Cerebellar cortex (tissue), 1 donor: Measurements from ENCODE around the gene CA9.

Experiments
- DNase-seq: peaks from one replicate; pipeline ENCODE4 v3.0.0-alpha.2; 2015; ENCODE audit warnings: low spot score

Gene CA9

DNA sequence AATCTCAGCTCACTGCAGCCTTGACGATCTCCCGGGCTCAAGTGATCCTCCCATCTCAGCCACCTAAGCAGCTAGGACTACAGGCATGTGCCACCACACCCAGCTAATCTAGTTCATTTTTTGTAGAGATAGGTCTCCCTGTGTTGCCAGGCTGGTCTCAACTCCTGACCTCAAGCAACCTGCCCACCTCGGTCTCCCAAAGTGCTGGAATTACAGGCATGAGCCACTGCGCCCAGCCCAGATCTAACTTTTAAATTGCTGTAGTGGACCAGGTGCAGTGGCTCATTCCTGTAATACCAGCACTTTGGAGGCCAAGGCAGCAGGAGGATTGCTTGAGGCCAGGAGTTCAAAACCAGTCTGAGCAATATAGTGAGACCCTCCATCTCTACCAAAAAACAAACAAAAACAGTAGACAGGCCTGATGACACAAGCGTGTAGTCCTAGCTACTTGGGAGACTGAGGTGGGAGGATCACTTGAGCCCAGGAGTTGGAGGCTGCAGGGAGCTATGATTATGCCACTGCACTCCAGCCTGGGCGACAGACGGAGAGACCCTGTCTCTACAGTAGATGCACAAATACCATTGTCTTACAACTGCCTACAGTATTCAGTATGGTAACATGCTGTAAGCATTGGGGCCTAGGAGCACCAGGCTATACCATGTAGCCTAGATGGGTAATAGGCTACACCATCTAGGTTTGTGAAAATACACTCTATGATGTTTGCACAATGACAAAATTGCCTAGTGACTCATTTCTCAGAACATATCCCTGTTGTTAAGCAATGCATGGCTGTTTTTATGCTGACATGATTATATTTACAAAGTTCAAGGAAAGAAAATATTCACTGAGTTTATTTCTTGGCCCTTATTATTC, 21.5 kb upstream of the CA9 start:
- no peak for DNase-seq

GRCh38 chr9:35652829-35653209, 20.9 kb upstream of the CA9 start:
- DNase-seq, result no peak

DNA sequence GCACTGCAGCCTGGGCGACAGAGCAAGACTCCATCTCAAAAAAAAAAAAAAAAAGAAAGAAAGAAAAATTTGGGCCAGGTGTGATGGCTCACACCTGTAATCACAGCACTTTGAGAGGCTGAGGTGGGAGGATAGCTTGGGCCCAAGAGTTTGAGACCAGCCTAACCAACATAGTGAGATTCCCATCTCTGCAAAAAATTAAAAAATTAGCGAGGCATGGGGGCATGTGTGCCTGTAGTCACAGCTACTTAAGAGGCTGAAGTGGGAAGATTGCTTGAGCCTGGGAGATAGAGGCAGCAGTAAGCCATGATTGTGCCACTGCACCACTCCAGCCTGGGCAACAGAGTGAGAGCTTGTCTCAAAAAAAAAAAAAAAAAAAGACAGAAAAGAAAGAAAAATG, 20.1 kb upstream of the CA9 start:
- no peak for DNase-seq

DNA sequence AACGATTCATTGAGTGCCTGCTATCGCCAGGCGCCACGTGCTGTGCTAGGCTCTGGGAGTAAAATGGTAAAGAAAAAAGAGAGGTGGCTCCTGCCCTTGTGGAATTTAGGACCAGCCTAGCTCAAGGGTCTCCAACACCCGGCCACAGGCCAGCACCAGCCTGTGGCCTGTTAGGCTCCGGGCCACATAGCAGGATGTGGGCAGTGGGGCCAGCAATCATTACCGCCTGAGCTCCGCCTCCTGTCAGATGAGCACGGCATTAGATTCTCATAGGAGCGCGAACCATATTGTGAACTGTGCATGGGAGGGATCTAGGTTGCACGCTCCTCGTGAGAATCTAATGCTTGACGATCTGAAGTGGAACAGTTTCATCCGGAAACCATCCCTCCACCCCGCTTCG, 17.4 kb upstream of the CA9 start:
- no peak for DNase-seq

DNA sequence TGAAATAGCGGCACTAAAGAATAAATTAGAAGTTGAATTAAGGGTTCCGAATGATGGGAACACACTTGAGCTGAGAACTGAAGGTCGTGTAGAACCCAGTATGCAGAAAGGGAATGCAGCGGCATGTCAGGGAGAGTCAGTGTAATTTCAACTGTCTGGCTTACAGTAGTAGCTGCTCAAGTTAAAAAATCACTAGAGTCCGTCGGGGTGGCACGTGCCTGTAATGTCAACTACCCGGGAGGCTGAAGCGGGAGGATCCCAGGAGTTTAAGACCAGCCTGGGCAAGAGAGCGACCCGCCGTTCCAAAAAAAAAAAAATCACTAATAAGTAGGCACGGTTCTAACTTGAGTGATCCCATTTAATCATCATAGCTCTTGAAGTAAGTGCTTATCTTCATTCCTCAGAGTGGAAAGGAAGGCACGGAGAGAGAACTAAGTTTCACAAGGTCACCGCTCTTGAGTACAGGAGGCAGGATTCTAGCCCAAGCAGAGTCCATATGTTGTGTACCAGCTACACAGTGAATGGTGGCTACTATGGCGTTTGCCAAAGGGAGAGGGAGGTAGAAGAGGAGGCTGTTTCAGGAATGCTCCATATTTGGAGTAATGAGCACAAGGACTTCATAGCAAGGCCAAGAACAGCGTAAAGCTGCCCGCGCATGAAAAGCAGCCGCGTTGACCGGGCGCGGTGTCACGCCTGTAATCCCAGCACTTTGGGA, 16.7 kb upstream of the CA9 start:
- peak; percentile 77 for DNase-seq

DNA sequence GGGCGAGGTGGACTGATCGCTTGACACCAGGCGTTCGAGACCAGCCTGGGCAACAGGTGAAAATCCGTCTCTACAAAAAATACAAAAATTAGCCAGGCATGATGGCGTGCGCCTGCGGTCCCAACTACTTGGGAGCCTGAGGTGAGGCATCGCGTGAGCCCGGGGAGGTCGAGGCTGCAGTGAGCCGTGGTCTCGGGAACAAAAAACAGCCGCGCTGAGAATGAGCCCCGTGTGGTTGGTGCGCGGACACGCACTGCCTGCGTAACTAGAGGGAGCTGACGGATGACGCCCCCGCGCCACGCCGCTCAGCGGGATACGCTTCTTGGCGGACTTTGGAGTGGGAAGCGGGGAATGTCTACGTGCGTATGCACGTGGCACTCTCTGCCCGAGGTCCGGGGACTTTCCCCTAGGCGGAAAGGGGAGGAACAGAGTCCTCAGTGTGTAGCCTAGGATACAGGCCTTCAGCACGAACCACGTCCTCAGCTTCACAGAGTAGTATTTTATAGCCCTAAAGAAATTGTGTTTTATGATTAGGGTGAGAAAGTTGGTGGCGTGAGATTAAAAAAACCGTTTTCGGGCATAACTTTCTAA, 16.1 kb upstream of the CA9 start, which contains the start of gene RMRP:
TSS of gene RMRP (minus strand) at position 474 of the 591 bp plus-strand sequence.
- peak; percentile 99 for DNase-seq

GRCh38 chr9:35658137-35658967, 15.4 kb upstream of the CA9 start, which contains the start of gene CCDC107:
Gene CCDC107 (plus strand): TSS chr9:35658292. CDS start chr9:35658380, 88 bp downstream.
- DNase-seq, result peak; percentile 89

DNA sequence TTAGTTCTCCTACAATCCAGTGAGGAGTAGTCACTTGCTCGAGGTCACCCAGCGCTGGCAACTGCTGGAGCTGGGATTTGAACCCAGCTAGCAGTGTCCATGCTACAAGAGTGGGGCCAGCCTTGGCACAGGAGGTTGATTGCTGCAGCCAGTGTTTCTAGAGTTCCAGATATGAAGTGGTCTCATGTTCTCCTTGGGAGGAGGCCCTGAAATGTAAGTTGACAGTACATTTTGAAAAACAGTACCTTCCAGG, 14.8 kb upstream of the CA9 start:
- peak; percentile 55 for DNase-seq

DNA sequence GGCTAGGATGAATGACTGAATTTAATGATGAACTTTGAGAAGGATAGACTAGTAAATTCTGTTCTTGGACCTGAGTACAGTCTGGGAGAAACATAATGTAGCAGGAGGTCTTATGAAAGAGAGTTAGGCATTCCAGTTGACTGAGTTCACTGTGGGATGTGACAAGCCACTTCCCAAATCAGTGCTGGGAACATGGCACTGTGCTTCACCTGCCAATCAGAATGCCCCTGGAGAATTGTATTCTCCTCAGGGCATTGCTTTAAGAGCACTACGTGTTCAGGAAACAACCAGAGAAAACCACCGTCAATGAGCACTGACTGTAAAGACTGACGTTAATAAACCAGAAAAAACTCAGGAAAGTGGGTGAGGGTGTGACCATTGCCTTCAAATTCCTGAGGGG, 14.4 kb upstream of the CA9 start:
- DNase-seq, result no peak

DNA sequence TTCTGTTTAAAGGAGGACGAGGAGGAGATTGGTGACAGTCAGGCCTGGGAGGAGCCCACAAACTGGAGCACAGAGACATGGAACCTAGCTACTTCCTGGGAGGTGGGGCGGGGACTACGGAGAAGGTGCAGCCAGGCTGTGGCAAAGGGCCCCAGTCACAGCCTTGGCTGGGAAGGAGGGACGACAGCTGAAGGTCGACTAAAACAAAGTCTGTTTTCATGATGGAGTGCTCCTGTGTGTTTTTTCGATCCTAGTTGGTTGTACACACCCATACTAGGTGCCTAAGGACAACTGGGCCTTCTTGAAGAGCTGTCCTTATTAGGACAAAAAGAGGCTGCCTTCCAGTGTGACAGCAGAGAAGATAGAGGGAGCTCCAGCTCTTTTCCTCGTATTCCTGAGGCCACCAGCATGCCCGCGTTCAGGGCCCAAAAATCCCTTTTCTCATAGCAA, 12.7 kb upstream of the CA9 start:
- DNase-seq, result peak; percentile 91

DNA sequence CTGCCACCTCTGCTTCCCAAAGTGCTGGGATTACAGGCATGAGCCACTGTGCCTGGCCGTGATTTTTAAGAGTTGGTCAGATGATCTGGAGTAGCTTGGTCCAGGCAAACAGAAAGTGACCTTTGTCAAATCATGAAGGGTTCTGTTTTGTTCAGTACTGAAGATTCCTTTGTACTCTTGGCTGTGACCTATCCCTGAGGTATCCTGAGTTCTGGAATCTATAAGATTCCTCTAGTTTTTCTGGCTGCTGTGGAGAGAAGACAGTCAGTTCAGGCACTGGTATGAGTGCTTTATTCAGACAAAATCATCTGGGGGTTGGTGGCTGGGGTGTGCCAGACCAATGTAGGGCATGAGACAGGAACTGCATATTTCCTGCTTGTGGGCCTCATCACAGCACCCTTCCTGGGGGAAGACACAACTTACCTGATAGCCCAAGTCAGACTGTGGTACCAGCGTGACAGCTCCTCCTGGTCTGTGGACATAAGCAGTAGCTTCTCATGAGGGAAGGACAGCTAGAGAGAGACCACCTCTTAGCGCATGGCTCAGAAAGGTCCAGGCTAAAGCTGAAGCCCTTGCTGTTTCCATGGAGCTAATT, 11.9 kb upstream of the CA9 start:
- DNase-seq, result no peak

DNA sequence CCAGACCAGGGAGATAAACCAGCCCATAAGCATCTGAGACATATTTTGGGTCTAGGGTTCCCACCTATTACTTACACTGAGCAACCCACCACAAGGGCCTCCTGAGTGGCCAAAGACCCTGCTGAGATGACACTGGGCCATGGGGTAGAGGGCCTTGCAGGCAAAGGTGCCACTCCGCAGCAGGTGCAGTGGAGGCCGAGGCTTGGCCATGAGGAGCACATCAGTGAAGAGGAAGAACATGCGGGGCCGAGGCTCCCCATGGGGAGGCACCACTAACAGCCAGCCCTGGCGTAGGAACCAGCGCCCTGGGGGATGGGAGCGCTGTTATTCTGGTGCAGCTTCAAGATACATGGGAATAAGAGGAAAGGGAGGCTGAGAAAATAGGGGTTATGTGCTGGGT, 11.3 kb upstream of the CA9 start:
- DNase-seq, result no peak

GRCh38 chr9:35664531-35665470, 8.9 kb upstream of the CA9 start, which contains the start of gene ARHGEF39:
Gene ARHGEF39 (minus strand): TSS chr9:35665195. CDS start chr9:35665169, 26 bp downstream.
- peak; percentile 84 for DNase-seq

GRCh38 chr9:35665471-35665818, 8.3 kb upstream of the CA9 start:
- DNase-seq, result no peak

GRCh38 chr9:35666045-35666444, 7.7 kb upstream of the CA9 start:
- no peak for DNase-seq

DNA sequence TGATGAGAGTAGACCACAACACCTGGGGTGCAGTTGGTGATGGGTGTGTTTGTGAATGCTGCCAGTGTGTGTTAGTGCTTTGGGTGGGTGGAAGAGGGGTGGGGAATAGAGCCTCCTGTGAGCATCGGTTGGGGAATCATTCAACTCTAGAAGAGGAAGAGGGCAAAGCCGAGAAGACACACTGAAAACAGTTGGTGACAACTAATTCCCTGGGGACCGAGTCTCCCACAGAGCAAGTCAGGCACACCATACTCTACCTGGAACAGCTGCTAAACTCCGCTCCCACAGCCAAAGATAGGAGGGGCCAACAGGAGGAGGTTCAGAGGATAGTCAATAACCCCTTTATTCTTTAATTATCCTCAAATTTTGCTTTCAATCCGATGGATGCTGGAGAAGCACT, 7.2 kb upstream of the CA9 start:
- DNase-seq, result no peak

DNA sequence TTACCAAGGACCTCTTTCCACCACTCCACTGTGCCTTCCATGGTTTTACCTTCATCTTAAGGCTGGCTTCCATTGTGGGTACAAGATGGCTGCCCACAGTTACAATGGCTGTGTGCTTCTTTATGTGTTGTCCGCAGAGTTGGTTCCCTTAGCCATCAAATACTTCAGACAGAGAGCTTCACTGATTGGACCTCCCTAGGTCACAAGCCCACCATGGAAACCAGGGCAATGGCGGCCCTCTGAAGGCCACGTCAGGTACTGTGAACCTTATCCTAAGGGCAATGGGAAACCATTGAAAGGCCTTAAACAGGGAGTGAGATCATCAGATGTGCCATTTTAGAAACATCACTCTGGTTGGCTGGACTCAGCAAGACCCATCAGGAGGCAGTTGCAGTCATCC, 5.8 kb upstream of the CA9 start:
- no peak for DNase-seq

DNA sequence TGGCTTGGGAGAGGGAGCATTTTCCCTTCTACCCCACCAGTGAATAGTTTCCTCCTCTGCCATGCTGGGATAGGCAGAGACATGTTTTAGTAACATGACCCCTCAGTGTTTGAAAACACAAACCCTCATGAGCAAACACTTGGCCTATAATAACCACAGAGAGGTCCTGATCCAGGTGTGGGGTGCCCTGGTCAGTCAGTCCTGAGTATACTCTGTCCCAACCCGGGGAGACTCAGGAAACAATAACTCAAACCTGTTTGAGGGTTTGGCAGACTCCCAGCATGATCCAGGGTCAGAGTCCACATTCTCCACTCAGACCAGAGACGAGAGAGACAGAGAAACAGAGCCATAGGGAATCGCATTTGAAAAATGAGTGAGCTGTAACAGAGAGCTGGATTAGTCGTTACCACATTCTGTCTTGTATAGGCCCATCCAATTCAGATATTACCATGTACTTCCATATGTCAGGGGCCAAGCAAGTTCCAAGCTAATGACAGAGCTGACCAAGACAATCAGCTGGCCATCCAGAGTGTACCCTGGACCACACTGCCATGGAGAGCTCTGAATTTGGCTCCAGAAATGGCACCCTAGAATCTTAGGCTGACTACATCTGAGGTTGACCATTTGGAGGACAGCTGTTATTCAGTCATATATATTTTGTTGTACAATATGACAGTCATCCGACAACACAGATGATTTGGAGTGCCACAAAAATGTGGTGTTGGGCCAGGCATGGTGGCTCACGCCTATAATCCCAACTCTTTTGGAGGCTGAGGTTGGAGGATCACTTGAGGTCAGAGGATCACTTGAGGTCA, 4.2 kb upstream of the CA9 start:
- DNase-seq, result no peak

- peak; percentile 37 for DNase-seq
Observed at GRCh38 chr9:35674025-35674361, 265 bp downstream of the CA9 start.

DNA sequence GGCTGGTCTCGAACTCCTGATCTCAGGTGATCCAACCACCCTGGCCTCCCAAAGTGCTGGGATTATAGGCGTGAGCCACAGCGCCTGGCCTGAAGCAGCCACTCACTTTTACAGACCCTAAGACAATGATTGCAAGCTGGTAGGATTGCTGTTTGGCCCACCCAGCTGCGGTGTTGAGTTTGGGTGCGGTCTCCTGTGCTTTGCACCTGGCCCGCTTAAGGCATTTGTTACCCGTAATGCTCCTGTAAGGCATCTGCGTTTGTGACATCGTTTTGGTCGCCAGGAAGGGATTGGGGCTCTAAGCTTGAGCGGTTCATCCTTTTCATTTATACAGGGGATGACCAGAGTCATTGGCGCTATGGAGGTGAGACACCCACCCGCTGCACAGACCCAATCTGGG, 1.5 kb downstream of the CA9 start:
- DNase-seq, result no peak
